Measurements from ENCODE around the gene CCR3. TPM values are rescaled to one million over a fixed set of nuclear protein-coding genes. Genes with fewer than 3 reads are reported as not detected.

The CCR3 gene
- total RNA-seq (not detected), polyA plus RNA-seq (not detected)
- long read RNA-seq, donor 1: 0 reads
- long read RNA-seq, donor 2: 0 reads
- long read RNA-seq, donor 3, partial matches to known transcripts: 0 of 2 reads
- long read RNA-seq, donor 3, other reads (novel, unspliced or antisense): 2 of 2 reads
- long read RNA-seq, donor 4: 0 reads

DNA sequence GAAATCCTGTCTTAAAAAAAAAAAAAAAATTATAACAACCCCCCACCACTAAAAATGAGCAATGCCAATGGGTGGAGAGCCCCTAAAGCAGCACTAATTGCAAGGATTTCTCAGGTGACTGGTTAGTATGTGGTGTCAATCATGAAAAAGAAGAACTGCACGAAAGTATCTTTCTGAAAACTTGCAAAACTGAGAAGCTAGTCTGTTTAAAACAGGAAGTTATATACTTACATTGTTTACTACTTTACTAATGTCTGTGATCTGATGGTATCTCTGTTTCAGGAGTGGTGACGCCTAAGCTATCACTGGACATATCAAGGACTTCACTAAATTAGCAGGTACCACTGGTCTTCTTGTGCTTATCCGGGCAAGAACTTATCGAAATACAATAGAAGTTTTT is at the start of gene CCR3:
CCR3 (plus strand) TSS at position 341 of the 400 bp plus-strand sequence. CDS start 22,699 bp downstream, outside the sequence.
- peaks cover 2% of the 10 kb centered on the region for H3K4me1 ChIP-seq (ENCODE audit: control insufficient read depth, insufficient read depth, low read length)
- 78% methylated on average over 4 of the region's 4 CpGs for WGBS
- H3K27me3 ChIP-seq (ENCODE audit: control insufficient read depth, insufficient read depth): no peaks in the 10 kb centered on the region
- ATAC-seq: no peak
- DNase-seq: no peak
- H3K27ac ChIP-seq (ENCODE audit: low read length): no peak within 1 kb of the TSS
- no peak within 1 kb of the TSS for H3K4me3 ChIP-seq (ENCODE audit: low read length)
- H3K9me3 ChIP-seq (ENCODE audit: control insufficient read depth, low read length): no peaks in the 10 kb centered on the region
- intact Hi-C loops (cut with DNase I): no loop called here

DNA sequence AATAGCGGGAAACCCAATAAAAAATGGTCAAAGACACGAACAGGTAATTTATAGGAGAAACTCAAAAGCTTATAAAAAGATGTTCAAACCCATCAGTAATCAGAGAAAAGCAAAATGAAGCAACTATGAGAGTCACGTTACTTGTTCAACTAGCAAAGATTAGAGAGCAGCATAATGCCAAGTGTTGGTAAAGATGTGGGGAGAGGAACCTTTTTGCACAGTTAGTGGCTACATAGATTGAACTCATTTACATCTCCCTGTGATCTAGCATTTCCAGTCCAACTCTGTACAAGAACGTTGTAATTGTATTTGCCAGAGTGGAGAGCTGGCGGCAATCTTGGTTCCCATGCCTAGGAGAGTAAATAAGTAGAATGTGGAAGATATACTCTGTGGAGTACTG is 49.3 kb upstream of the CCR3 start:
- H3K4me3 ChIP-seq (ENCODE audit: low read length): no peak overlapping the region
- no peak overlapping the region for H3K27ac ChIP-seq (ENCODE audit: low read length)
- no peak for ATAC-seq
- 80% methylated on average over 5 of the region's 5 CpGs for WGBS
- no peaks in the 10 kb centered on the region for H3K4me1 ChIP-seq (ENCODE audit: control insufficient read depth, insufficient read depth, low read length)
- no peaks in the 10 kb centered on the region for H3K27me3 ChIP-seq (ENCODE audit: control insufficient read depth, insufficient read depth)
- intact Hi-C loops (cut with DNase I): no loop called here
- DNase-seq: no peak
- peaks cover 2% of the 10 kb centered on the region for H3K9me3 ChIP-seq (ENCODE audit: control insufficient read depth, low read length)

DNA sequence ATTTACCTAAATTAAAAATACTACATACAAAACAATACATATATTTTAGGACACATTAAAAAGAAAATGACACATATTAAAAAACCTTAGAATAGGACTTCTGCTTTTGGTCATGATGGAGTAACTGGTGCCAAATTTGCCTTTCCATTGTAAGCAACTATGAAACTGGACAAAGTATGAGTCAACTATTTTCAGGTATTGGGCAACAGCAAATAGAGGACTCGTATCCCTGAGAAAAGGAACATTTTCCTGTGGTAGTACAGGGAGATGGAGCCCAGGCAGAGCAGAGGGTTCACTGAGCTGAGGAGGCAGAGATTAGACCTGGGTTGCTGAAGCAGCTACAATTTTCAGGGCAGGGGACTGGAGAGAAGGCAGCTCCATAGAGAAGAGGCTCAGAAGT is 48.8 kb upstream of the CCR3 start:
- ATAC-seq: no peak
- 76% methylated on average over 1 of the region's 1 CpG for WGBS
- no peak overlapping the region for H3K4me3 ChIP-seq (ENCODE audit: low read length)
- H3K27me3 ChIP-seq (ENCODE audit: control insufficient read depth, insufficient read depth): no peaks in the 10 kb centered on the region
- H3K27ac ChIP-seq (ENCODE audit: low read length): no peak overlapping the region
- no peaks in the 10 kb centered on the region for H3K4me1 ChIP-seq (ENCODE audit: control insufficient read depth, insufficient read depth, low read length)
- peaks cover 2% of the 10 kb centered on the region for H3K9me3 ChIP-seq (ENCODE audit: control insufficient read depth, low read length)
- intact Hi-C loops (cut with DNase I): no loop called here
- DNase-seq: no peak

DNA sequence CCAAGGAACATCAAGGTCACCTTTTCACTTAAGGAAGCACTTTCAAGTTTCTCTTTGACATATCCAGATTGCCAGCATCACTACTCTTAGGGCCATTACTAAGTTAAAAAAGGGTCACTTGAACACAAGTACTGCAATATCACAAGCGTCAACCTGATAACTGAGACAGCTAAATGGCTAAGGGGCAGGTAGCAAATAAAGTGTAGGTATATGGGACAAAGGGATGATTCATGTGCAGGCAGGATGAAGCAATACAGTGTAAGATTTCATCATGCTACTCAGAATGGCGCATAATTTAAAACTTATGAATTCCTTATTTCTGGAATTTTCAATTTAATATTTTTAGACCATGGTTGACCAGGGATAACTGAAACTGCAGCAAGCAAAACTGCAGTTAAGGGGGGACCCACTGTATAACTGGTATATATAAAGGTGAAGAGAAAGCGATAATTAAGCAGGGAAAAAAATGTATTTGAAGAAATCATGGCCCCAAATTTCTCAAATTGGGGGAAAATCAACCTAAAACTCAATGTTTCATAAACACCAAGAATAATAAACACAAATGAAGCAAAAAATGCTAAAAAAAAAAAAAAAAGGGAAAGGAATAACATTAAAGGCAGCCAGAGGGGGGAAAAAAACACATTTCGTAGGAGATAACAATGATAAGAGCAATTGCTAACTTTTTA is 47.2 kb upstream of the CCR3 start:
- DNase-seq: no peak
- WGBS: 80% methylated on average over 4 of the region's 4 CpGs
- Histone ChIP-seq H3K4me1 (ENCODE audit: control insufficient read depth, insufficient read depth, low read length) (no peaks in the 10 kb centered on the region), H3K9me3 (ENCODE audit: control insufficient read depth, low read length) (peaks cover 2% of the 10 kb centered on the region), H3K4me3 (ENCODE audit: low read length) (no peak overlapping the region), H3K27me3 (ENCODE audit: control insufficient read depth, insufficient read depth) (no peaks in the 10 kb centered on the region), H3K27ac (ENCODE audit: low read length) (no peak overlapping the region)
- intact Hi-C loops (cut with DNase I): no loop called here
- ATAC-seq: no peak

DNA sequence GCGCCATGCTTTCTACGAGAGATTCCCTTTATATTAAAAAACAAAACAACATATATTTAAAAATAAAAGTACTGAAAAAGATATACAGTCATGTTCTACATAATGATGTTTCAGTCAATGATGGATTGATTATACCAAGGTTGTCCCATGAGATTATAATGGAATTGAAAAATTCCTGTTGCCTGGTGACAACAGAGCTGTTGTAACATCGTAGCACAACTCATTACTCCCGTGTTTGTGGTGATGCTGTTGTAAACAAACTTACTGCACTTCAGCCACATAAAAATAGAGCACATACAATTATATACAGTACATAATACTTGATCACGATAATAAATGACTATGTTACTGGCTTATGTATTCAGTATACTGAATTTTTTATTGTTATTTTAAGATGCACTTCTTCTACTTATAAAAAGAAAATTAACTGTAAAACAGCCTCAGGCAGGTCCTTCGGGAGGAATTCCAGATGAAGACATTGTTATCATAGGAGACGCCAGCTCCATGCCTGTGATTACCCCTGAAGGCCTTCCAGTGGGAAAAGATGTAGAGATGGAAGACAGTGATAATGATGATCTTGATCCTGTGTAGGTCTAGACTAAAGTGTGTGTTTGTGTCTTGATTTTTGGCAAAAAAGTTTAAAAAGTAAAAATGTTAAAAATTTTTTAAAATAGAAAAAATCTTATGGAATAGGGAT is 45.9 kb upstream of the CCR3 start:
- DNase-seq: no peak
- ATAC-seq: no peak
- WGBS: 74% methylated on average over 7 of the region's 7 CpGs
- Histone ChIP-seq H3K4me3 (ENCODE audit: low read length) (no peak overlapping the region), H3K27me3 (ENCODE audit: control insufficient read depth, insufficient read depth) (no peaks in the 10 kb centered on the region), H3K4me1 (ENCODE audit: control insufficient read depth, insufficient read depth, low read length) (no peaks in the 10 kb centered on the region), H3K9me3 (ENCODE audit: control insufficient read depth, low read length) (peaks cover 2% of the 10 kb centered on the region), H3K27ac (ENCODE audit: low read length) (no peak overlapping the region)
- intact Hi-C loops (cut with DNase I): no loop called here

DNA sequence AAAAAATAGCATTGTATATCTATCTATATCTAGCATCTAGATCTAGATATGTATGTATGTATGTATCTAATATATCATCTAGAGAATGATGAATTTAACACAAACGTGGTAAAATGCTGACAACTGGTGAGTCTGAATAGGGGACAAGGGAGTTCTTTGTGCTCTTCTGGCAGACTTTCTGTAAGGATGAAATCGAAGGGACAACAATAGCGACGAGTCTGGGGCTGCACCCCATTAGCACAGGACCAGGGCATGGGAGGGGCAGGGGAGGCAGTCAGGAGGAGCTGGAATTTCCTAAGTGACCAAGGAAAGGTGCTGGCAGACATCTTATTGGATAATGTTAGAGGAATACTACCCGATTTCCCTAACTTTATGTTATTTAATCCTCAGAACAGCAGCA is 42.0 kb upstream of the CCR3 start:
- no peak for DNase-seq
- no peak for ATAC-seq
- H3K4me3 ChIP-seq (ENCODE audit: low read length): no peak overlapping the region
- H3K9me3 ChIP-seq (ENCODE audit: control insufficient read depth, low read length): no peaks in the 10 kb centered on the region
- no peak overlapping the region for H3K27ac ChIP-seq (ENCODE audit: low read length)
- intact Hi-C loops (cut with DNase I): no loop called here
- no peaks in the 10 kb centered on the region for H3K4me1 ChIP-seq (ENCODE audit: control insufficient read depth, insufficient read depth, low read length)
- 67% methylated on average over 5 of the region's 5 CpGs for WGBS
- no peaks in the 10 kb centered on the region for H3K27me3 ChIP-seq (ENCODE audit: control insufficient read depth, insufficient read depth)

DNA sequence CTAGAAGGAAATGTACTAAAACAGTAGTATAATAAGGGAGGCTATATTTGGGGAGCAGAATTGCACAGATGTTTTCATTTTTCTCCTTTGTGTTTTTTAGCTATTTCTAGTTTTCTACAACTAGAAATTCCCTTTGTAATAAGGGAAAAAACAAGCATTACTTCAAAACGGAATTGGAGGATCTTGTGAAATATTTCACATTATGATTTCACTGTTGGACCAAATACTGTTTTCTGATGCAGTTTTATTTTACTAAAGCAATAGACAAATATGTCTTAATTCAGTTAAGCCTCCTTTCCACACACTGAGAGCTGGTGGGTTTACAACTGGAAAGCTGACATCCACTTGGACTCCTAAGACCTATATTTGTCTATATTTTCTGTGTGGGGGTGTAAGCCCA is 41.5 kb upstream of the CCR3 start:
- Histone ChIP-seq H3K27ac (ENCODE audit: low read length) (no peak overlapping the region), H3K4me3 (ENCODE audit: low read length) (no peak overlapping the region), H3K27me3 (ENCODE audit: control insufficient read depth, insufficient read depth) (no peaks in the 10 kb centered on the region), H3K4me1 (ENCODE audit: control insufficient read depth, insufficient read depth, low read length) (no peaks in the 10 kb centered on the region), H3K9me3 (ENCODE audit: control insufficient read depth, low read length) (no peaks in the 10 kb centered on the region)
- no peak for ATAC-seq
- 37% methylated on average over 1 of the region's 1 CpG for WGBS
- DNase-seq: no peak
- intact Hi-C loops (cut with DNase I): no loop called here

DNA sequence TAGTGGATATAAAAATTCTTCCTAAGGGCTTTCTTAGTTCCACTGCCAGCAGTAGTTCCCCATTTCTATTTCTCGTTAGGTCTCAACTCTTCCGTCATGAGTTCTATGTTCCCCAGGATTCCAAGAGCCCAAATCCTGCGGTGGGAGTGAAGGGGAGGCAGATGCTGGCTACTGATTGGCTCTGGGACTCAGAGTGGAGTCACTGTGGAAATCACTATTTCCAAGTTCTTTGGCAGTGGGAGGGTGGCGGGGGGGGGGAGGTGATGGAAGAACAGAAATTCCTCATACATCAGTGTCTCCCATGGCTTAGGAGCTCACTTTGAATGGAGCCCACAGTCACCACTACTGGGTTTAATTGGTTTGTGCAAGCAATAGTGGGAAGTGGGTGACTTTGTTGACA is 39.7 kb upstream of the CCR3 start:
- Histone ChIP-seq H3K4me3 (ENCODE audit: low read length) (no peak overlapping the region), H3K9me3 (ENCODE audit: control insufficient read depth, low read length) (no peaks in the 10 kb centered on the region), H3K27ac (ENCODE audit: low read length) (no peak overlapping the region), H3K27me3 (ENCODE audit: control insufficient read depth, insufficient read depth) (no peaks in the 10 kb centered on the region), H3K4me1 (ENCODE audit: control insufficient read depth, insufficient read depth, low read length) (no peaks in the 10 kb centered on the region)
- ATAC-seq (no peak), DNase-seq (no peak)
- 84% methylated on average over 4 of the region's 4 CpGs for WGBS
- intact Hi-C loops (cut with DNase I): no loop called here

DNA sequence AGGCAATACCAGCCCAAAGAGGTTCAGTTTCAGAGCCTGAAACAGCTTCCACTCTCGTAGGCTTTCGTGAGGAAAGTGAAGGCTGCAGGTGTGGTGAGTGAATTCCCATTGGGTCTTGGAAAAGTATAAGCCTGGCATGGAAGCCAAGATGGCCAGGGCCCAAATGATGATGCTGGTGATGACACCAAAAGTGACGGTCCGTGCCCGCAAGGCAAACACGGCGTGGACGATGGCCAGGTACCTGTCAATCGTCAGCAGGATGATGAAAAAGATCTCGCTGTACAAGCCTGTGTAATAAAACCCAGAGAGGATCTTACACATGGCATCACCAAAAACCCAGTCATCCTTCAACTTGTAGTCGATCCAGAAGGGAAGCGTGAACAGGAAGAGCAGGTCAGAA is 38.6 kb upstream of the CCR3 start:
- DNase-seq: no peak
- Histone ChIP-seq H3K27me3 (ENCODE audit: control insufficient read depth, insufficient read depth) (no peaks in the 10 kb centered on the region), H3K4me1 (ENCODE audit: control insufficient read depth, insufficient read depth, low read length) (no peaks in the 10 kb centered on the region), H3K9me3 (ENCODE audit: control insufficient read depth, low read length) (no peaks in the 10 kb centered on the region), H3K27ac (ENCODE audit: low read length) (no peak overlapping the region), H3K4me3 (ENCODE audit: low read length) (no peak overlapping the region)
- WGBS: 90% methylated on average over 12 of the region's 12 CpGs
- intact Hi-C loops (cut with DNase I): no loop called here
- ATAC-seq: no peak

DNA sequence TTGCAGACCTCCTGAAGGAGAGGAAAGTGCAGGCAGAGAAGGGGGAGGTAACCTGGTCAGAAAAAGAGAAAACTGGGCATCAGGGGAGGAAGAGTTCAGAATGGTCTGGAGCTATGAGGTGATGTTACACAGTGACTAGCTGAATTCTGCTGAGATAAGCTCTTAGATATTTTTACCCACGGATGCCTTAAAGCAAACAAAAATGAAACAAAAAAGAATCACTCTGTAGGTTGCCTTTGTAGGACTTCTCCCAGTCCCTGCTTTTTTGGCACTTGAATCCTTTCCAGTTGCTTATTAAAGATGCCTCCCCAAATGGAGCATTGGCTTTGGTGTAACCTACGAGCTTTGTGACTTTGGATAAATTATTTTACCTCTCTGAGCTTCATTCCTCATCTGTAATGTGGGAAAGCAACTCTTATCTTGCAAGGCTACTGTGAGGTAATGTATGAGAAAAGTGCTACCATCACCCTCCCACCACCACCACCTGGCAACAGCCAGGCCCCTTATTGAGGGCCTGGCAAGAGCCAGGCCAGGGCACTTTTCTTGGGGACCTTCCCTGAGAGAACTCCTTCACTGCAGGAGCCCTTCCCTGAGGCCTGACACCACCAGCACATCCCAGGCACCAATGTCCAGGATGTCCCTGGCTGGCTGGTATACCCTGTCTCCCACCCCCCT is 36.8 kb upstream of the CCR3 start:
- DNase-seq (no peak), ATAC-seq (no peak)
- H3K27ac ChIP-seq (ENCODE audit: low read length): no peak overlapping the region
- H3K4me3 ChIP-seq (ENCODE audit: low read length): no peak overlapping the region
- H3K27me3 ChIP-seq (ENCODE audit: control insufficient read depth, insufficient read depth): no peaks in the 10 kb centered on the region
- intact Hi-C loops (cut with DNase I): no loop called here
- H3K4me1 ChIP-seq (ENCODE audit: control insufficient read depth, insufficient read depth, low read length): no peaks in the 10 kb centered on the region
- H3K9me3 ChIP-seq (ENCODE audit: control insufficient read depth, low read length): no peaks in the 10 kb centered on the region
- WGBS: 63% methylated on average over 2 of the region's 2 CpGs
